ENCODE data around the gene OLFM1.

Gene OLFM1

DNA sequence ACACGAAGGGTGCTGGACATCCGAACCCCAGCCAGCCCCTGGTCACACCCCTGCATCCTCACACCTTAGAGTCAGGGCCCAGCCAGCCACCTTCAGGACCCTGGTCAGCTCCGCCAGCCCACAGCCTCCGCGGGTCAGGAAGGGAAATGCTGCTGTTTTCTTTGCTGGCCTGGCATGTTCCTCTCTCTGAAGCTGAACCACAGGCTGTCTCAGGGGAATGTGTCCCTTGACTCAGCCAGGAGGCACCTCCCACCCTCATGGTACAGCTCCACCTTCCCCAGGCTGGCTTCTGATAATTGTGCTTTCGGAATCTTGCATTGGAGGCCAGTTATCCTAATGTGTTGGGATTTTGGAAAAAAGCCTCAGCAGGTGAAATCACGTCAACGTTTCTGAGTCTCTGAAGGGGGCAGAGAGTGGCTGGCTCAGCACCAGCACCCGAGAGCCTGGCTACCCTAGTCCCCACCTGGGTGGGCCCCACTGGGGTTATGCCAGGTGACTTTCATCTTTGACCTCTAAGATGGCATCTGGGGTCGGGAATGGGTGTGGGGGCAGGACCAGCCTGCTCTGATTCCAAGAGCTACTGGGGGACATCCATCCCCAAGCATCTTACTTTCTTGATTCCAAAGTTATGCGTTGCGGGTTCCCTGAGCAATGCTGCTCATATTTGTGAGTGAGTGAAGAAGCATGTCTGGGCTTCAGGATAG lies 9.8 kb upstream of the OLFM1 start:
- DNase-seq = no peak

DNA sequence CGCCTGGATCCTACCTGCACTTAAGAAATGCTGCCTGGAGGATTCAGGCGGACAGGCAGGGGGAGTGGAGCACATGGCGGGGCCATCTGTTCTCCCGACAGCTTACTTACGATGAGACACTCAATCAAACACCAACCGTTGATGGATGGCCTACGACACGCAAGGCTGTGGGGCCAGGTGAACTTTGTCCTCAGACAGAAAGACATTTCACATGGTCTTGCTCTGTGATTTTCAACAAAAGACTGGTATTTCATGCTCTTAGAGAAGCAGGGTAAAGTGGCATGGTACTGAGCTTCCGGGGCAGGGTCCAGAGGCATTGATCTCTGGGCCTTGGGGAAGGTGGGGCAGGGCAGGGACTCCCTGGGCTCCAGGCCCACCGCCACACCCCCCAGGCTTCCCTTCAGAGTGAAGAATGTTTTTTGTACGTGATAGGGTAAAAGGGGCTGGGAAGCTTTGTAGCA lies 9.1 kb upstream of the OLFM1 start:
- DNase-seq = no peak

DNA sequence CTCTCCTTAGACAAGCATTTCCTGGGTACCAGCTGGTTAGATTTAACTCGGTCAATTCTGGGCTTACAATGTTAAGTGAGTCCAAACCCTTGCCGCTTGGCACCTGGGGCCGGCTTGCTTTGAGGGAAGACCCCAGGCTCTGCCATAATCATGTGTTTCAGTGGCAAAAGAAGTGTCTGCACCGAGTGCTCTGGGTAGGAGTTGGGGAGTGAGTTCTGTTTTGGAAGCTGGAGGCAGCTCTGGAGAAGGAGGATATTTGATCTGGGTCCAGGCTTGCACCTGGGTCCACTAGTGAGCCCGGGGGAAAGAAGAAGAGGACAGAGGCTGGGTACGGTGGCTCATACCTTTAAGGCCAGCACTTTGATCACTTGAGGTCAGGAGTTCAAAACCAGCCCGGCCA lies 8.4 kb upstream of the OLFM1 start:
- no peak for DNase-seq

DNA sequence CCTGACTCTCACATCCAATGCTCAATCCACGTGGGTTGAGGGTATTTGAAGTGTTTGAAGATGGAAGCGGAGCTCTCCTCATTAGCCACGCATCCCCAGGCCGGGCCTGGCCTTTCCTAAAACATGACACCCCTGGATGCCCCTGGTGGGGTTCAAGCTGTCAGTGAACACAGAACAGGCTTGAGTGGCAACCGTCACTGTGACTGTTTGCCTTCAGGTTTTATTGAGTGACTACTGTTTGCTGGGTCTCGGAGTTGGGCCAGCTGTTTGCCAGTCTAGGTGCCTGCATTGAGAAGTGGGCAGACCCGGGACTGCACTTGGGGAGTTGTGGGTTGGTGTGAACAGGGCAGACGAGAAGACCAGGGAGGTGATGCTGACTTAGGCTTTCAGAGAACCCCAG lies 7.8 kb upstream of the OLFM1 start:
- DNase-seq = no peak

DNA sequence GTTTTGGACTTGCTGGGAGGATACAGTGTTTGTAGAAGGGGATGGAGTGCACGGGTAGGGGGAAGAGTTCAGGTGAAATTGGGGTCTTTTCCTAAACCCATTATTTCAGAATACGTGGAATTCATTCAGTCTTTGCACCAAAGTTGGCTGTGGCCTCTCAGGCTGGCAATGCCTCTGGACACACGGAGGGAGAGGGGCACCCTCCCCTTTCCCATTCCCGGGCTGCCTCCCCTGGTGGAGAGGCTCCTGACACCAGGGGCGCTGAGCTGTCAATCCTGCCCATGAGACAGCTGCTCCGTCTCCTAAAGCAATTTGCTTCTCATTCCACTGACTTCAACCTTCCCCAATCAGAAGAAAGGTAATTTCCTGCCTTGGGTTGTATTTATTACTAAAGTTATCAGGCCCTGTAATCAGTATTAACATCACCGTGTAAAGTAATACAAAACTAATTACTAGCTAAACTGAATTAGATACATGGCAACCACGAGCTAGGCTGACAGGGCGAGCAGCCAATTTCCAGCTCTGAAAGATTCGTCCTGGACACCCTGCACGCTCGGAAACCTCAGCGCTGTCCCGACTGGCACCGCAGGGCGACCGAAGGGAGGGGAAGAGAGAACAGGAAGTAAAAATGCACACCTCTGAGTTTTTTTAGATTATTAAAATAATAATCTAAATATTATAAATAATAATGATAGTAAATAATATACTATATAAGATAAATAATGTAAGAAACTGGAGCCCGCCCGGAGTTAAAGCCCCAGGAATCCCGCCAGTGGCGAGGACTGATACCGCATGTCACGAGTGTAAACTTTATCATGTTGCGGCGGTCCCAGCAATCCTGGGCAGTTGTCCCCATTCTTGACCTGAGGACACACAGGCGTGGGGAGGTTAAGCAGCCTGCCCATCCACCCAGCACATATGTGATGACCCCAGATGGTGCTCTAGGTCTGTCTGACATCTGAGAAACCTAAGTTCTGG lies 6.9 kb upstream of the OLFM1 start:
- DNase-seq = no peak

DNA sequence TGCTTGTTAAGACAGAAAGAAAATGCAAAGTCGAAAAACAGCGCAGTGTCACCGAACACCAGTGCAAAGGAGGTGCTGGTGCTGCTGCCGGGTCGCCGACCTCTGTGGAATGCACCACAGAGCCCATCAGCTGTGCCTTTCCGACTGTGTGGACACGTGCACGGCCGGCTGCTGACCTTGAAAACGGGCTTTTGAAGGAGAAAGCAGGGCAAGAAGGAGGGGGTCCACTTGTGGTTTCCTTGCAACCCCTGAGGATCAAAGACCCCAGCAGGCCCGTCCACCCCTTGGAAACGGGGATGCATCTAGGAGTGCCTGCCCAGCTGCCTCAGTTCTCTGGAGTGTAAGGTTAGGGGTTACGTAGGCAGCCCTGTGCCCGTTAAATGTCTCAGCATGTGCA lies 6.2 kb upstream of the OLFM1 start:
- no peak for DNase-seq

DNA sequence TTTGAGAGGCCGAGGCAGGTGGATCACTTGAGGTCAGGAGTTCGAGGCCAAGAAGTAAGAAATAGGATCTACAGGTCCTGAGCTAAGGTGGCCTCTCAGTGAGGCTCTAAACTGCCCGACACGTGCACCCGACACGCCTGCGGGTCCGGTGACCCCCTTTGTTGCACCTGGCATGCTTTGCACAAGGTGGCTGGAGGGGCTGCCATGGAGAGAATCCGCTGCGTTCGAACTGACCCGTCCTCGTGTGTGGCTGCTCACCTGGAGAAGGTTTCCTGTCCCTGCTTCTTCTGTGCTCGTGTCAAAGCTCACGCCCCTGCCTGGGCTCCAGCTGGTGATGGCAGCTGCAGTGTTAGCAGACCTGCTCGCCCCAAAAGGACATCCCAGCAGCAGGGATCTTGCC lies 5.7 kb upstream of the OLFM1 start:
- DNase-seq = no peak

DNA sequence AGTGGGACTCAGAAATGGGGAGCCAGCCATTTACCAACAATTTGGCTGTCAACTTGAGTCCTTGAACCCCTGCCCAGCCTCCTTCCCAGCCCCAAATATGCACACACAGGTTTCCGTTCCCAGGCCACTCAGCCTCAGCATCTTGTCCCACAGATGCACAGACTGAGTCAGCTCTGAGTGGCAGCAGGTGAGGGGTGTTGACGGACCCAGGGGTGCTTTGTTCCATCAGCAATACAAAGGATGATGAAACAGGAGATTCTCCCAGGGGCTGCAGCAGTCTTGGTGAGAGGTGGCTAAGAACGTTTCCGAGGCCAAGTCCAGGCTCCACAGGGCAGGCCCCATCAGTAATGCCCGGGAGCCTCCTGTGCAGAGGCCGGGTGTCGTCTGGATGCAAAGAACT lies 4.9 kb upstream of the OLFM1 start:
- no peak for DNase-seq

DNA sequence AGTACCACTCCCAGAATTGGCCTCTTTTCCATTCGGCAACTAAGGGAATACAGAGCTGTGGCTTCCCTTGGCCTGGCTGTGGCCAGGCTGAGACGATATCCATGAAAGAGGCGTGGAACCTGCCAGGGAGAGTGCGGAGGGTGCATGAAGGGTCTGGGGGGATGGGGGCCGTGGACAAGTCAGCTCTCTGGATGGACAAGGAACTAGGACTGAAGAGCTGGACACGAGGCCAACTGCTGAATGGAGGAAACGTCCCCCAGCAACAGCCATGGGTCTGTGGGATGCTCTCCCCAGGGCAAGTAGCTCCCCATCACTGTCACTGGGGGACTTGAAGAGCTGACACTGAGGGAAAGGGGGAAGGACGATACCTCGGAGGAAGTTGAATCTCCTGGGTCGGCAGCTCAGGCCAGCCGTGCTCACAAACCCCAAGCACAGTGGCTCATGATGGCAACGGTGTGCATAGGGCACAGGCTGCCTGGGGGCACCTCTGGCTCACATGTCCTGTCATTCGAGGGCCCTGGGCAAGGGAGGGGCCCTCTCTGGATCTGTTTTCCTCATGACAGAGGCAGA lies 4.1 kb upstream of the OLFM1 start:
- no peak for DNase-seq

DNA sequence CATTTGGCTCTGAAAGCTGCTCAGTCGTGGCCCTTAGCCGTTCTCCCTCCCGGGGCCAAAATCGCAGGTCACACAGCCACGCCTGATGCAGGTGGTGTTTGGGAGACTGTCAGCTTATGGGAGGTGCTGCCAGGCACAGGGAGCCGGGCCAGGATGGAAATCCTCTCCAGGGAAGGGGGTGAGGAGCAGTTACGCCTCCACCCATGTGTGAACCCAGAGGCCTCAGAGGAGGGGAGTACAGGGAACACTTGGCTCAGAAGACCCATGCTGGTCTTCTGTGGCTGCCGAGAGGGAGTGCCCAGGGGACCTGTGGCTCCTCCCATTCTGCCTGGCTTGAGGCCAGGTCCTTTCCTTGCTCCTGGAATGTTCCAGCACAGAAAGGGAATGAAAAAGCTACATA lies 3.6 kb upstream of the OLFM1 start:
- no peak for DNase-seq

DNA sequence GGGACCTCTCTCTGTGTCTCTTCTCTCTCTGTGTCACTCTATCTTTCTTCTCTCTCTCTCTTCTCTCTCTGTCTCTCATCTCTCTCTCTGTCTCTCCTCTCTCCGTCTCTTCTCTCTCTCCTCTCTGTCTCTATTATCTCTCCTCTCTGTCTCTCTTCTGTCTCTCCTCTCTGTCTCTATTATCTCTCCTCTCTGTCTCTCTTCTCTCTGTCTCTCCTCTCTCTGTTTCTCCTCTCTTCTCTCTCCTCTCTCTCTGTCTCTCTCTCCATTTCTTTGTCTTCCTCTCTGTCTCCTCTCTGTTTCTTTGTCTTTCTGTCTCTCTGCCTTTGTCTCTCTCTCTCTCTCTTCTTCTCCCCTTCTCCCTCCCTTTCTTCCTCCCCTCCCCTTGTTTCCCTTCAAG lies 3.2 kb upstream of the OLFM1 start:
- no peak for DNase-seq

DNA sequence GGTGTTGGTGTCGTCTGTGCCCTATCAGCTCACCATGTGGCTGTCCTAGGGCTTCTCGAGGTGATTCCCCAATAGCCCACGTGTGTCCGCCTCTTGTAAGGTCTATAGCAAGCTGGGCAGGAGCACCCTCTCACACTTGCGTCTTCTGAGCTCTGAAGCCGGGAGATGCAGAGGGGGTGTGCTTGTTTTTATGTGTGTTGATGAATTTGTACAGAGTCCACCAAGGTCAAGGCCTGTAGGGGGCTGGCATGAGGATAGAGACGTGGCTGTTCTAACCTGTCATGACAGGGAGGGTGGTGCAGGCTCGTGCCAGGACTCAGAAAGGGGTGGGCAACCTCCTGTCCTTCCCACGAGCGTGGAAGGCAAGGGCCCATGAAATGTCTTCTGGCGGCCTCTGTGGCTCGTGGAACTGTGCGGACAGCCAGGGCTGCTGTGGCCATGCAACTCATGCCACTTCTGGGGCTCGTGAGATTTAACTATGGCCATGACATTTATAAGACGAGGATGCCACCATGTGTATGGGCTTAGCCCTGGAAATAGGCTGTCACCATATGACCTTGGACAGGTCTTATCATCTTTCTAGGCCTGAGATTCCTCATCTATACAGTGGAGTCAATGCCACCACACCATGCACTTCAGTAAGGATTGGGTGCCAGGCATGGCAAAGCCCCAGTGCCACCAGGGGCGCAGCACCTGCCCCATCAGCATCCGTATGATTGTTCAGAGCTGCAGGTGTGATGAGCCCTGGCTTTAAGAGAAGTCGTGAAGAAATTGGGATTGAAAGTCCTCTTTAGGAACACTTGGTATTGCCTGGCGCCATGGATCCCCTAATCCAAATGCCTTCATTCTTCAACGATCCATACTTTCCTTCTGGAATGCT lies 2.3 kb upstream of the OLFM1 start:
- DNase-seq = no peak

DNA sequence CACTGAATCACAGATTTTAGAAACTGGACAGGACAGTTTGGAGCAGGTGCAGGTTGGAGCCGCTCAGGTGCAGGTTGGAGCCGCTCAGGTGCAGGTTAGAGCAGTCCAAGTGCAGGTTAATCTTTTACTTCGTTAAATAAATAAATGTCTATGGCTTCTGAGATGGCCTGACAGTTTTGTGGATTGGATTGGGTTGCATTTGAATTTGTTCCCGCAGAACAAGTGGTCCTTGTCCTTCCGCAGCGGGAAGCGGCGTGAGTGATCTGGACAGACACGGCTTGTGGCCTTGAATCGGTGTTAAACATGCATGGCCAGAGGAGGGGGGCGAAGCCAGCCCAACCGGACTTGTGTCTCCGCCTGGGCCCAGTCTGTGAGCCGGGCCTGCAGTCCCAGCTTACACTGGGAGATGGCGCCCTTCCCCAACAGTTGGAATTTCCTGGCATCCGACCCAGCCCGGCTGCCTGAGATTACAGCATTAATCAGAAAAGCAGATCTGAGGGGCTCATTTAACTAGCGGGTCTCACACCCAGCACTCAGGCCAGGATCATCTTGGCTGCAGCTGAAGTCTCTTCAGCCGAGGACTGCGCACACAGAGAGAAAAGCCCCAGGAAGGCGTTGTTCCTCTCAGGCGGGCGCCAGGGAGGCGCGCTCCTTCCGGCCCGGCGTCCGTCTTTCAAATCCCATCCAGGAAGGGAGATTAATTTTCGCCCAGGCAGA lies 1.5 kb upstream of the OLFM1 start:
- no peak for DNase-seq

DNA sequence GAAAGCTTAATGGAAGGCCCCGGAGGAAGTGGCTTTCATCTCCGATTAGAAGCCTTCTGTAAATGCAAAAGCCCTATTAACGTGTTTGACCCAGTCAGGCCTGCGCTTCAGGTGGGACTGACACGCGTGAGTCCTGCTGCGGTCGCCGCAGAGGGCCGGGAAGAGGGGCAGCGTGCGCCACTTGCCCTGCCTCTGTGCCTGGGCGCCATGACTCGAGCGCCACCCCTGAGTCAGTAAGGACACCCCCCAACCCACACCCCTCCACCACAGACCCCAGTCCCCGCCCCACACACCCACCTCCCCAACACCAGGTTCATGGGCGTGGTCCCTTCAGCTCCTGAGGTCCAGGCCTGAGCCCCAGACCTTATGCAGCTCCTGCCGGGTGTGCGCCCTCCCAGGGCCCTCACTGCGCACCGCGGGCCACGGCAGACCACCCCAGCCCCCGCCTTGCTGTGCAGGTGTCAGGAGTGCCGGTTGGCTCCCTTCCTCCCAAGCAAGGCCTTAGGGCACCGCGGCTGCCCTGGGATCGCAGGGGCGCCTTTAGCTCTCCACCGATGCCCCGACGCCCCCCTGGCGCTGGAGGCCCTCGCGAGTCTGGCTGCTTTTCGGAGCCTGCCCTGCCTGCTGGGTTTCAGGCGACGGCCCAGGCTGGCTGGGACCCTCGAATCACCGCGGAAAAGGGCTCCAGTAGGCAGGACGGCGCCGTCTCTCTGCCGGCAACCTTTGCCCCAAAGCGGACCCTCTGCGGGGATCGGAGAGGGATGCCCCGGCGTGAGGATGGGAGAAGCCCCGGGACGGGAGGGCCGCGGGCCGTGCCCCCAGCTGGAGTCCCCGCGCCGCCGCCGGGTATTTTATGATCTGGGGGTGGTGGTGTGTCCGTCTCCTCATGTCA lies 625 bp upstream of the OLFM1 start:
- no peak for DNase-seq

DNA sequence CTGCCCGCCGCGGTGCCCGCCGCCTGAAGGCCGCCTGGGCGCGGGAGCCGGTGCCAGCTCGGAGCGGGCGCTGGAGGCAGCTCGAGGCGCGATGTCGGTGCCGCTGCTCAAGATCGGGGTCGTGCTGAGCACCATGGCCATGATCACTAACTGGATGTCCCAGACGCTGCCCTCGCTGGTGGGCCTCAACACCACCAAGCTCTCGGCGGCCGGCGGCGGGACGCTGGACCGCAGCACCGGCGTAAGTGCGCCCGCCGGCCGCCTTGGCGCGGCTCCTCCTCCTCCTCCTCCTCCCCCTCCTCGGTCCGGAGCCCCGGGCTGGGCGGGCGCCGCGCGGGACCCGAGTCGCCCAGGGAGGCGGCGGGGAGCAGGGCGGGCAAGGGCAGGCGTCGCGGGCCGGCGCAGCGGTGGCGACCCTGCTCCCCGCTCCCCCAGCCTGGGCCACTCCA lies 455 bp downstream of the OLFM1 start:
- no peak for DNase-seq

DNA sequence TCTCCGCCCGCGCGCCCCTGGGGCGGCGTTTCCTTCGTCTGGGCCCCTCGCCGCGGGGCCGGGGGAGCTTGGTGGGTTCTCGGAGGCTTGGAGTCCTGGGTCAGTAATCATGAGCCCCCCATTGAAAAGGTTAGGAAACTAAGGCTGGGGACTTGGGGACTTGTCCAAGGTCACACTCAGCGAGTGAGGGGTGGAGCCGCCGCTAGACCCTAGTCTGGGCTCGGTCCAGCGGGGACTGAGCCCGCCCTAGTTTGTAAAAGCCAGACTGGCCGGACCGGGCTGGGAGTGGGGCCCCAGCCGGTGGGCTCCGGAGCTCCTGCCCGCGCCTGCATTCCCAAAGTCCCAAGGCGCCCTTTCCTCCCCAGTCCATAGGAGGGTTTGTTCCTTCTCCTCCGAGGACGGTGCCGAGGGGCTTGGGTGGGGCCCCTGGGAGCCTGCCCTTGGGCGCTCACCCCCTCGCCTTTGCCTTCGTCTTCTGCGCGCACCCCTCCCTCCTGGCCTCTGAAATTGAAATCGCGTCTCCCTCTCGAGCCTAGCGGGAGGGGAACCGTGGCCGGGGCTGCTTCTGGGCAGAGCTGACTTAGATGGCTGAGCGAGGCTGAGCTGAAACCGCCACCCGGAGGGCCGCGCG lies 995 bp downstream of the OLFM1 start:
- DNase-seq = no peak

DNA sequence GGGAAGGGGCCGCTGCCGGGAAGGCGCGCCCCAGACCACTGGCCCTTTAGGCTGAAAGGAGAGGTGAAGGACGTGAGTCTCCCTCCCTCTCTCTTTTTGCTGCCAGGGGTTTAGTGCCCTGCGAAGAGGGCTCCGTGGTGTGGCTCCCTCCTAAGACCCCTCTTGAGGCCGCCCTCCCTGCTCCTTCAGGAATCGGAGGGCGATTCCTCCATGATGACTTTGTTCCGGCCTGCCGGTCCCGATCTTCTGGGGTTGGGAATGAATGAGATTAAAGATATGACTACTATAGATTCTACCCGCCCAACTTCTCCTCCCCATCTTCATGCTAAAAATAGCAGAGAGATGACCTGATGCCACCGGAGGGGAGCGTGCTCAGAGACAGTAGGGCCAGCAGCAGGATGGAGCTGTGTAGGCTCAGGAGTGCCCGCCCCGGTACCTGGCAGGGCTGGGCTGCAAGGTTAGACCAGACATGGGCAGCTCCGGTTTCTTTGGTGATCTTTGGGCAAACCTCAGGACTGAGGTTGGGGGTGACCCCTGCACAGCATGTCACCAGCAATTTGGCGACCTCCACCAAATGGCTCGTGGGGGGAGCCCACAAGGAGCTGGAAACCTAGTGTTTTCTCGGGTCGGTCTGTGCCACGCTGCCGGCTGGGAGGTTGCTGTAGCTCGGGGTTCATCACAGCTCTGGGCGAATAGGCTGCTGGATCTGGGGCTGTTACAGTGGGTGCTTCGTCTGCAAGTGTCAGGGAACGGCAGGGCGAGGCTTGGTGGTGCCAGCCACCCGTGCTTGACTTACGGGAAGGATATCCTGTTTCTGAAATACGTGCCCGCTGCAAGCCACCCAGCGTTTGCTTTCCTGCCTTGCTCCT lies 1.7 kb downstream of the OLFM1 start:
- DNase-seq = no peak

DNA sequence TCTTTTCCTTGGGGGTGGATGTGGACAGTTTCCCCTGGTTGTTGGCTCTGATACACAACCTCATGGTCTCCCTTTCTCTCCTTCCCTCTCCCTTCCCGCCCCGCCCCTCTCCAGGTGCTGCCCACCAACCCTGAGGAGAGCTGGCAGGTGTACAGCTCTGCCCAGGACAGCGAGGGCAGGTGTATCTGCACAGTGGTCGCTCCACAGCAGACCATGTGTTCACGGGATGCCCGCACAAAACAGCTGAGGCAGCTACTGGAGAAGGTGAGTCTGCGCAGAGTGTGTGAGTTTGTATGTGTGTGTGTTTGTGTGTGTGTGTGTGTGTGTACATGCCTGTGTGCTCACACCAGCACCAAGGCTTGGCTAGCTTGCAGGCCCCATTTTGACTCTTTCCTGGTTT lies 2.6 kb downstream of the OLFM1 start:
- DNase-seq = no peak

DNA sequence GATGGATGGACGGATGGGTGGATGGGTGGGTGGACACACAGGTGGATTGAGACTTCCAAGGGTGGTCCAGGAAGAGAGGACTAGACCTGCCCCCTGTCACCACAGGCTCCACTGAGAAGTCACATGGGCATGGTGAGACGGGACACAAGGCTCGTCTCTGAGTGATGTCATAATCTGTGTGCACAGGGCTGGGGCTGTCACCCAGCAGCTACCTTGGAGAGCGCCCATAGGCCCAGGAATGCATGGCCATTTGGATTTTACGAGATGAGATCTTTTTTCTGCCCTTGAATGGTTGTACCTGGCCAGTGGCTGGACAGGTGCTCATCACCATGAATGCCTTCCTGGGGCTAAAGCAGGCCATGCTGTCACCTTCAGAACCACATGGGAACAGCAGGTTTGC lies 3.1 kb downstream of the OLFM1 start:
- no peak for DNase-seq

DNA sequence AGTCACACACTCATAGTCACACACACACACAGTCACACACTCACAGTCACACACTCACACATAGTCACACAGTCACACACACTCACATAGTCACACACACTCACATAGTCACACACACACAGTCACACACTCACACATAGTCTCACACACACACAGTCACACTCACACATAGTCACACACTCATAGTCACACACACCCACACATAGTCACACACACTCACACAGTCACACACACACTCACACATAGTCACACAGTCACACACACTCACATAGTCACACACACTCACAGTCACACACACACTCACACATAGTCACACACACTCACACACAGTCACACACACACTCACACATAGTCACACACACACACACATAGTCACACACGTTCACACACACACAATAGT lies 4.1 kb downstream of the OLFM1 start:
- no peak for DNase-seq
